ENCODE data around the gene HOXB13.
"Not testable (repeated sequence)": the region's sequence is repeated elsewhere in the genome, so short reads cannot be mapped to it uniquely, and the experiment has no call there.

Gene HOXB13

GRCh38 chr17:48725288-48726064 is 3.1 kb downstream of the HOXB13 start:
- no peak for DNase-seq

GRCh38 chr17:48725004-48725287 is 3.6 kb downstream of the HOXB13 start:
- no peak for DNase-seq

GRCh38 chr17:48724251-48725003 is 4.1 kb downstream of the HOXB13 start:
- DNase-seq, result peak; percentile 86

GRCh38 chr17:48723423-48724250 is 4.9 kb downstream of the HOXB13 start:
- DNase-seq, result no peak

GRCh38 chr17:48722915-48723422 is 5.6 kb downstream of the HOXB13 start, which contains the start of gene PRAC2:
TSS of gene PRAC2 (plus strand) at chr17:48723185. CDS start at chr17:48724411, 1,226 bp downstream.
- no peak for DNase-seq

- DNase-seq, result no peak
Observed at GRCh38 chr17:48722201-48722907, 6.2 kb downstream of the HOXB13 start, which contains the start of gene PRAC1. TSS of gene PRAC1 (minus strand) at chr17:48722518. CDS start at chr17:48722392, 126 bp downstream.

GRCh38 chr17:48721009-48721402 is 7.5 kb downstream of the HOXB13 start:
- DNase-seq, result no peak

- no peak for DNase-seq
Observed at GRCh38 chr17:48720266-48721008, 8.1 kb downstream of the HOXB13 start.

- no peak for DNase-seq
Observed at GRCh38 chr17:48719642-48720265, 8.8 kb downstream of the HOXB13 start.

GRCh38 chr17:48718761-48719641 is 9.5 kb downstream of the HOXB13 start:
- no peak for DNase-seq

- DNase-seq, result no peak
Observed at GRCh38 chr17:48718227-48718760, 10.3 kb downstream of the HOXB13 start.

GRCh38 chr17:48717367-48718226 is 11.0 kb downstream of the HOXB13 start:
- no peak for DNase-seq

- DNase-seq, result not testable (repeated sequence)
Observed at GRCh38 chr17:48716549-48716948, 12.0 kb downstream of the HOXB13 start.

GRCh38 chr17:48715496-48716399 is 12.8 kb downstream of the HOXB13 start:
- peak; percentile 52 for DNase-seq

GRCh38 chr17:48711128-48711527 is 17.4 kb downstream of the HOXB13 start:
- no peak for DNase-seq

GRCh38 chr17:48704361-48705248 is 23.9 kb downstream of the HOXB13 start:
- no peak for DNase-seq
